Neural cell (in vitro differentiated cells): Measurements from ENCODE around the gene VAV2. TPM values are rescaled to one million over a fixed set of nuclear protein-coding genes. Genes with fewer than 3 reads are reported as not detected.

Experiments
- H2AFZ ChIP-seq: fragments of 200-600, 300-800 bp; sonication (generic), shearing (Covaris generic); 2 replicates; pipeline ENCODE4 v1.6.0; 2014; ENCODE audit warnings: low read depth, mild to moderate bottlenecking, antibody characterized with exemption, low read length, moderate library complexity
- H3F3A ChIP-seq: fragments of 200-600 bp; shearing (Covaris generic); 2 replicates; pipeline ENCODE4 v1.6.1; 2016; ENCODE audit warnings: mild to moderate bottlenecking, moderate library complexity, mixed read lengths, antibody characterized with exemption, low read length; ENCODE audit not compliant: insufficient read depth, poor library complexity, severe bottlenecking
- H3K27ac ChIP-seq: fragments of 200-600, 300-800 bp; sonication (generic), shearing (Covaris generic); 2 replicates; pipeline ENCODE4 v1.5.1; 2014; ENCODE audit warnings: mild to moderate bottlenecking, low read length, moderate library complexity
- H3K27me3 ChIP-seq: fragments of 300-800, 200-600 bp; sonication (generic), shearing (Covaris generic); 2 replicates; pipeline ENCODE4 v1.6.0; 2014; ENCODE audit warnings: mild to moderate bottlenecking, low read depth, low read length, moderate library complexity; ENCODE audit not compliant: insufficient read depth
- H3K36me3 ChIP-seq: fragments of 300-800, 200-600 bp; sonication (generic), shearing (Covaris generic); 2 replicates; pipeline ENCODE4 v1.5.1; 2014; ENCODE audit warnings: mild to moderate bottlenecking, antibody characterized with exemption, low read length, moderate library complexity; ENCODE audit not compliant: insufficient read depth
- H3K4me2 ChIP-seq: fragments of 300-800, 200-600 bp; sonication (generic), shearing (Covaris generic); 2 replicates; pipeline ENCODE4 v1.6.0; 2014; ENCODE audit warnings: mild to moderate bottlenecking, low read length
- H3K4me3 ChIP-seq: fragments of 300-800, 200-600 bp; sonication (generic), shearing (Covaris generic); 2 replicates; pipeline ENCODE4 v1.5.1; 2014; ENCODE audit warnings: mild to moderate bottlenecking, low read length, moderate library complexity
- H3K79me2 ChIP-seq: fragments of 200-600 bp; shearing (Covaris generic); replicated peaks from 2 replicates; pipeline ENCODE4 v1.6.0; 2014; ENCODE audit warnings: mild to moderate bottlenecking, low read length, moderate library complexity; ENCODE audit not compliant: insufficient read depth
- H3K9ac ChIP-seq: fragments of 300-800, 200-600 bp; sonication (generic), shearing (Covaris generic); 2 replicates; pipeline ENCODE4 v1.6.1; 2016; ENCODE audit warnings: mild to moderate bottlenecking, low read length, mixed read lengths
- H3K9me2 ChIP-seq: fragments of 200-600 bp; shearing (Covaris generic); 2 replicates; pipeline ENCODE4 v1.6.1; 2016; ENCODE audit warnings: mild to moderate bottlenecking, low read length, mixed read lengths; ENCODE audit not compliant: insufficient read depth
- H3K9me3 ChIP-seq: fragments of 200-600, 300-800 bp; sonication (generic), shearing (Covaris generic); 2 replicates; pipeline ENCODE4 v1.6.1; 2016; ENCODE audit warnings: mild to moderate bottlenecking, mixed run types, low read length, moderate library complexity, mixed read lengths
- H4K20me1 ChIP-seq: fragments of 200-600 bp; shearing (Covaris generic); 2 replicates; pipeline ENCODE4 v1.6.1; 2016; ENCODE audit warnings: mild to moderate bottlenecking, mixed run types; ENCODE audit not compliant: insufficient read depth
- EP300 ChIP-seq: fragments of 450-650 bp; conservative IDR thresholded peaks from 2 replicates; pipeline ENCODE4 v1.6.1; 2014; ENCODE audit warnings: antibody characterized with exemption, mild to moderate bottlenecking, moderate library complexity; ENCODE audit not compliant: poor library complexity, severe bottlenecking
- EZH2 ChIP-seq: fragments of 200-600, 300-800 bp; shearing (Covaris generic), sonication (generic); IDR thresholded peaks from 2 replicates; pipeline ENCODE4 v1.6.1; 2014; ENCODE audit warnings: antibody characterized with exemption, low read length, borderline replicate concordance, mild to moderate bottlenecking; ENCODE audit not compliant: insufficient read depth, poor library complexity, severe bottlenecking
- MXI1 ChIP-seq: fragments of 450-650 bp; conservative IDR thresholded peaks from 2 replicates; pipeline ENCODE4 v1.6.1; 2014; ENCODE audit warnings: antibody characterized with exemption, mild to moderate bottlenecking; ENCODE audit not compliant: poor library complexity, severe bottlenecking
- POLR2AphosphoS5 ChIP-seq: IDR thresholded peaks from 2 replicates; pipeline ENCODE4 v1.6.1; 2012
- RAD21 ChIP-seq: fragments of 450-650 bp; conservative IDR thresholded peaks from 2 replicates; pipeline ENCODE4 v1.6.1; 2014; ENCODE audit warnings: antibody characterized with exemption, mild to moderate bottlenecking, moderate library complexity
- SMC3 ChIP-seq: fragments of 450-650 bp; conservative IDR thresholded peaks from 2 replicates; pipeline ENCODE4 v1.6.1; 2014; ENCODE audit warnings: antibody characterized with exemption, mild to moderate bottlenecking, moderate library complexity; ENCODE audit not compliant: poor library complexity
- TAF1 ChIP-seq: IDR thresholded peaks from 2 replicates; pipeline ENCODE4 v1.6.1; 2012; ENCODE audit warnings: low read depth
- polyA plus RNA-seq: library from polyadenylated mRNA; depleted of rRNA; stranded (reverse); fragments of >200 nt; gene quantifications from 2 replicates; pipeline ENCODE4 v1.2.3, GENCODE V29; 2014
- TF ChIP-seq, protein P1 (sequence below): IDR thresholded peaks from 2 replicates; pipeline ENCODE4 v1.6.1; 2012; ENCODE audit warnings: borderline replicate concordance
- TF ChIP-seq, protein P2 (sequence below): fragments of 450-650 bp; IDR thresholded peaks from 2 replicates; pipeline ENCODE4 v1.5.1; 2014; ENCODE audit warnings: antibody characterized with exemption, mild to moderate bottlenecking, moderate library complexity; ENCODE audit not compliant: poor library complexity, severe bottlenecking

VAV2 gene
- polyA plus RNA-seq, 1 donor from 2014 or later = 35.2 TPM

DNA sequence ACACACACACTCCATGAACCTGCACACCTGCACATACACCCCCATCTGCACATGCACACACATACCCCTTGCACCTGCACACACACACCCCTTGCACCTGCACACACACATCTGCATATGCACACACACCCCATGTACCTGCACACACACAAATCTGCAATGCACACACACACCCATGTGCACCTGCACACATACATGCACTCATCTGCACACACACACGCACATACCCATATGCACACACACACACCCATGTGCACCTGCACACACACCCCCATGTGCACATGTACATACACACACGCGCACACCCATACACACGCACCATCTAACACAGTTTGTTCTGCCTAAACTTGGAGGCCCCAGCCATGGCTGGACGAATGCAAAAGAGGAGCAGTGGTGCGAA is 138.1 kb downstream of the VAV2 start:
- Histone ChIP-seq H3K4me2 (no peak overlapping the region), H3K36me3 (no peaks in the 10 kb centered on the region), H3K27ac (no peak overlapping the region), H3K9me2 (no peaks in the 10 kb centered on the region), H3F3A (no peaks in the 10 kb centered on the region), H3K9ac (no peak overlapping the region), H3K79me2 (peaks cover 6% of the 10 kb centered on the region), H3K4me3 (no peak overlapping the region), H2AFZ (no peak overlapping the region), H3K27me3 (no peaks in the 10 kb centered on the region), H3K9me3 (no peaks in the 10 kb centered on the region), H4K20me1 (no peaks in the 10 kb centered on the region)
- TF ChIP-seq EZH2 (no peak), EP300 (no peak), SMC3 (no peak), MXI1 (no peak), TAF1 (no peak), RAD21 (no peak), POLR2AphosphoS5 (no peak)
- TF ChIP-seq, protein P1, sequence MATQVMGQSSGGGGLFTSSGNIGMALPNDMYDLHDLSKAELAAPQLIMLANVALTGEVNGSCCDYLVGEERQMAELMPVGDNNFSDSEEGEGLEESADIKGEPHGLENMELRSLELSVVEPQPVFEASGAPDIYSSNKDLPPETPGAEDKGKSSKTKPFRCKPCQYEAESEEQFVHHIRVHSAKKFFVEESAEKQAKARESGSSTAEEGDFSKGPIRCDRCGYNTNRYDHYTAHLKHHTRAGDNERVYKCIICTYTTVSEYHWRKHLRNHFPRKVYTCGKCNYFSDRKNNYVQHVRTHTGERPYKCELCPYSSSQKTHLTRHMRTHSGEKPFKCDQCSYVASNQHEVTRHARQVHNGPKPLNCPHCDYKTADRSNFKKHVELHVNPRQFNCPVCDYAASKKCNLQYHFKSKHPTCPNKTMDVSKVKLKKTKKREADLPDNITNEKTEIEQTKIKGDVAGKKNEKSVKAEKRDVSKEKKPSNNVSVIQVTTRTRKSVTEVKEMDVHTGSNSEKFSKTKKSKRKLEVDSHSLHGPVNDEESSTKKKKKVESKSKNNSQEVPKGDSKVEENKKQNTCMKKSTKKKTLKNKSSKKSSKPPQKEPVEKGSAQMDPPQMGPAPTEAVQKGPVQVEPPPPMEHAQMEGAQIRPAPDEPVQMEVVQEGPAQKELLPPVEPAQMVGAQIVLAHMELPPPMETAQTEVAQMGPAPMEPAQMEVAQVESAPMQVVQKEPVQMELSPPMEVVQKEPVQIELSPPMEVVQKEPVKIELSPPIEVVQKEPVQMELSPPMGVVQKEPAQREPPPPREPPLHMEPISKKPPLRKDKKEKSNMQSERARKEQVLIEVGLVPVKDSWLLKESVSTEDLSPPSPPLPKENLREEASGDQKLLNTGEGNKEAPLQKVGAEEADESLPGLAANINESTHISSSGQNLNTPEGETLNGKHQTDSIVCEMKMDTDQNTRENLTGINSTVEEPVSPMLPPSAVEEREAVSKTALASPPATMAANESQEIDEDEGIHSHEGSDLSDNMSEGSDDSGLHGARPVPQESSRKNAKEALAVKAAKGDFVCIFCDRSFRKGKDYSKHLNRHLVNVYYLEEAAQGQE = no peak
- TF ChIP-seq, protein P2, sequence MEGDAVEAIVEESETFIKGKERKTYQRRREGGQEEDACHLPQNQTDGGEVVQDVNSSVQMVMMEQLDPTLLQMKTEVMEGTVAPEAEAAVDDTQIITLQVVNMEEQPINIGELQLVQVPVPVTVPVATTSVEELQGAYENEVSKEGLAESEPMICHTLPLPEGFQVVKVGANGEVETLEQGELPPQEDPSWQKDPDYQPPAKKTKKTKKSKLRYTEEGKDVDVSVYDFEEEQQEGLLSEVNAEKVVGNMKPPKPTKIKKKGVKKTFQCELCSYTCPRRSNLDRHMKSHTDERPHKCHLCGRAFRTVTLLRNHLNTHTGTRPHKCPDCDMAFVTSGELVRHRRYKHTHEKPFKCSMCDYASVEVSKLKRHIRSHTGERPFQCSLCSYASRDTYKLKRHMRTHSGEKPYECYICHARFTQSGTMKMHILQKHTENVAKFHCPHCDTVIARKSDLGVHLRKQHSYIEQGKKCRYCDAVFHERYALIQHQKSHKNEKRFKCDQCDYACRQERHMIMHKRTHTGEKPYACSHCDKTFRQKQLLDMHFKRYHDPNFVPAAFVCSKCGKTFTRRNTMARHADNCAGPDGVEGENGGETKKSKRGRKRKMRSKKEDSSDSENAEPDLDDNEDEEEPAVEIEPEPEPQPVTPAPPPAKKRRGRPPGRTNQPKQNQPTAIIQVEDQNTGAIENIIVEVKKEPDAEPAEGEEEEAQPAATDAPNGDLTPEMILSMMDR = no peak

- TF ChIP-seq EP300 (no peak), TAF1 (no peak), RAD21 (no peak), MXI1 (no peak), SMC3 (no peak), EZH2 (no peak), POLR2AphosphoS5 (no peak)
- TF ChIP-seq, protein P2 = no peak
- TF ChIP-seq, protein P1 = no peak
- Histone ChIP-seq H3K27me3 (no peaks in the 10 kb centered on the region), H3F3A (no peaks in the 10 kb centered on the region), H4K20me1 (no peaks in the 10 kb centered on the region), H3K79me2 (peaks cover 6% of the 10 kb centered on the region), H3K9me3 (no peaks in the 10 kb centered on the region), H3K4me2 (no peak overlapping the region), H3K4me3 (no peak overlapping the region), H3K36me3 (no peaks in the 10 kb centered on the region), H3K9me2 (no peaks in the 10 kb centered on the region), H2AFZ (no peak overlapping the region), H3K27ac (no peak overlapping the region), H3K9ac (no peak overlapping the region)
Observed at GRCh38 chr9:133853331-133853730, 138.8 kb downstream of the VAV2 start.
